ENCODE results near the gene TTC16. TPM values are rescaled to one million over a fixed set of nuclear protein-coding genes. Genes with fewer than 3 reads are reported as not detected.

TTC16 gene
- total and polyA plus RNA-seq, 2 donors (not counting 1 experiment from before 2014, with no cell fraction given), result 0.25 TPM; not detected in 1

GRCh38 chr9:127690735-127691134, 25.1 kb upstream of the TTC16 start:
- 100% methylated on average over 3 of the region's 10 CpGs for whole genome bisulfite sequencing (ENCODE audit: insufficient coverage)

GRCh38 chr9:127692071-127692470, 23.8 kb upstream of the TTC16 start:
- Mint-ChIP-seq H3K4me3 (no peak overlapping the region), H3K27me3 (no peaks in the 10 kb centered on the region), H3K4me1 (no peaks in the 10 kb centered on the region), H3K27ac (no peak overlapping the region), H3K9me3 (ENCODE audit: insufficient read depth) (no peaks in the 10 kb centered on the region)
- ChIA-PET CTCF (no interaction called here), POLR2A (no interaction called here)
- DNase-seq (no peak), ATAC-seq (ENCODE audit: low read depth) (no peak)
- no peak for TF ChIP-seq CTCF (IDR thresholded peaks at IDR 0.05)
- no peak for TF ChIP-seq EZH2 (IDR thresholded peaks at IDR 0.05; ENCODE audit: borderline replicate concordance, insufficient read depth, low read depth, low read length, poor library complexity, severe bottlenecking)
- Histone ChIP-seq H4K20me1 (ENCODE audit: control insufficient read depth, insufficient read depth, low read length, poor library complexity, severe bottlenecking) (no peaks in the 10 kb centered on the region), H3K27ac (ENCODE audit: low read length in 2 of 2) (no peak overlapping the region), H3K79me2 (ENCODE audit: control insufficient read depth, insufficient read depth, low read length) (no peaks in the 10 kb centered on the region), H3K36me3 (replicated peaks in 1 of 2; ENCODE audit: control extremely low read depth in 1 of 2, control insufficient read depth in 1 of 2, extremely low read depth in 1 of 2, insufficient read depth in 2 of 2, low read length in 1 of 2) (no peaks in the 10 kb centered on the region), H3K9me3 (ENCODE audit: control extremely low read depth in 1 of 3, control insufficient read depth in 2 of 3, insufficient read depth in 1 of 3, low read length in 2 of 3) (no peaks in the 10 kb centered on the region), H3K9ac (ENCODE audit: low read length) (no peak overlapping the region), H3K27me3 (replicated peaks in 1 of 4; ENCODE audit: control extremely low read depth in 1 of 4, control insufficient read depth in 3 of 4, insufficient read depth in 4 of 4, low read length in 3 of 4) (no peaks in the 10 kb centered on the region), H3K4me3 (ENCODE audit: control extremely low read depth in 1 of 5, extremely low read depth in 1 of 5, insufficient read depth in 1 of 5, low read depth in 2 of 5, low read length in 4 of 5) (no peak overlapping the region), H3K4me1 (ENCODE audit: control insufficient read depth in 2 of 2, insufficient read depth in 2 of 2, low read length in 2 of 2) (no peaks in the 10 kb centered on the region), H2AFZ (ENCODE audit: insufficient read depth, low read depth, low read length, poor library complexity, severe bottlenecking) (no peak overlapping the region), H3K4me2 (replicated peaks; ENCODE audit: low read depth, low read length, poor library complexity, severe bottlenecking) (no peak overlapping the region)
- 92% methylated on average over 11 of the region's 20 CpGs for WGBS (ENCODE audit: insufficient coverage)
- intact Hi-C loops (cut with micrococcal nuclease), result no loop called here

More at GRCh38 chr9:127690735-127691134, 25.1 kb upstream of the TTC16 start:
- TF ChIP-seq CTCF (IDR thresholded peaks at IDR 0.05) (no peak), EZH2 (IDR thresholded peaks at IDR 0.05; ENCODE audit: borderline replicate concordance, insufficient read depth, low read depth, low read length, poor library complexity, severe bottlenecking) (no peak)
- Histone ChIP-seq H3K27ac (ENCODE audit: low read length in 2 of 2) (no peak overlapping the region), H3K4me1 (ENCODE audit: control insufficient read depth in 2 of 2, insufficient read depth in 2 of 2, low read length in 2 of 2) (no peaks in the 10 kb centered on the region), H3K36me3 (replicated peaks in 1 of 2; ENCODE audit: control extremely low read depth in 1 of 2, control insufficient read depth in 1 of 2, extremely low read depth in 1 of 2, insufficient read depth in 2 of 2, low read length in 1 of 2) (no peaks in the 10 kb centered on the region), H4K20me1 (ENCODE audit: control insufficient read depth, insufficient read depth, low read length, poor library complexity, severe bottlenecking) (no peaks in the 10 kb centered on the region), H3K27me3 (replicated peaks in 1 of 4; ENCODE audit: control extremely low read depth in 1 of 4, control insufficient read depth in 3 of 4, insufficient read depth in 4 of 4, low read length in 3 of 4) (no peaks in the 10 kb centered on the region), H3K79me2 (ENCODE audit: control insufficient read depth, insufficient read depth, low read length) (no peaks in the 10 kb centered on the region), H3K9me3 (ENCODE audit: control extremely low read depth in 1 of 3, control insufficient read depth in 2 of 3, insufficient read depth in 1 of 3, low read length in 2 of 3) (no peaks in the 10 kb centered on the region), H3K9ac (ENCODE audit: low read length) (no peak overlapping the region), H2AFZ (ENCODE audit: insufficient read depth, low read depth, low read length, poor library complexity, severe bottlenecking) (no peak overlapping the region), H3K4me2 (replicated peaks; ENCODE audit: low read depth, low read length, poor library complexity, severe bottlenecking) (no peak overlapping the region), H3K4me3 (ENCODE audit: control extremely low read depth in 1 of 5, extremely low read depth in 1 of 5, insufficient read depth in 1 of 5, low read depth in 2 of 5, low read length in 4 of 5) (no peak overlapping the region)
- no peaks in the 10 kb centered on the region for H3K27me3 Mint-ChIP-seq
- H3K27ac Mint-ChIP-seq, result no peak overlapping the region
- H3K4me3 Mint-ChIP-seq, result no peak overlapping the region
- H3K4me1 Mint-ChIP-seq, result no peaks in the 10 kb centered on the region
- DNase-seq, result no peak
- no peak for ATAC-seq (ENCODE audit: low read depth)
- POLR2A ChIA-PET, result interaction anchor here (0.6 kb wide), 1 partner anchor 179 kb away, joined by 5 read pairs; no protein-coding TSS in a partner anchor
- intact Hi-C loops (cut with micrococcal nuclease), result no loop called here
- CTCF ChIA-PET, result no interaction called here
- no peaks in the 10 kb centered on the region for H3K9me3 Mint-ChIP-seq (ENCODE audit: insufficient read depth)
